Endothelial cell of umbilical vein (primary cell): ENCODE data around the gene PGS1.

Source experiments
- CTCF ChIP-seq, 2 donors: IDR thresholded peaks; 1 replicate in 1 of 2; 2 replicates in 1 of 2; pipeline ENCODE4 v1.5.1; 2011; ENCODE audit warnings: low read length in 2 of 2, mild to moderate bottlenecking in 2 of 2, moderate library complexity in 2 of 2, control low read depth in 1 of 2, inconsistent platforms in 1 of 2, low read depth in 1 of 2; ENCODE audit not compliant: insufficient read depth in 1 of 2; ENCODE audit errors: extremely low read depth in 1 of 2
- JUN ChIP-seq: IDR thresholded peaks from 2 replicates; pipeline ENCODE4 v1.6.1; 2011; ENCODE audit warnings: borderline replicate concordance, low read depth; ENCODE audit not compliant: insufficient read length, insufficient read depth

GRCh38 chr17:78461799-78462053 is 83.3 kb downstream of the PGS1 start:
- TF ChIP-seq CTCF (IDR thresholded peaks at IDR 0.05; ENCODE audit: extremely low read depth in 1 of 2, insufficient read depth in 1 of 2, low read depth in 1 of 2, low read length in 2 of 2), result no peak
- no peak for TF ChIP-seq JUN
